Measurements from ENCODE around the gene PMS1.
"Not testable (repeated sequence)": the region's sequence is repeated elsewhere in the genome, so short reads cannot be mapped to it uniquely, and the experiment has no call there.

Gene PMS1

DNA sequence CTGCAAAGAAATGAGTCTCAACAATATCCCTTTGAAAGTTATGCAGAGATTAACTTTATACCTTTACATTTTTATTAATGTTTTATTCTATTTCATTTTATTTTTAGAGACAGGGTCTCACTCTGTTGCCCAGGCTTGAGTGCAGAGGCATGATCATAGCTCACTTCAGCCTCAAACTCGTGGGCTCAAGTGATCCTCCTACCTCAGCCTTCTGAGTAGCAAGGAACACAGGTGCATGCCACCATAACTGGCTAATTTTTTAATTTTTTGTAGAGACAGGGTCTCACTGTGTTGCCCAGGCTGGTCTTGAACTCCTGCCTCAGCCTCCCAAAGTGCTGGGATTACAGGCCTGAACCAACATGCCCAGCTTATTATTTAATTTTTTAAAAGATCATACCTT, 50.4 kb downstream of the PMS1 start:
- H3K27ac Mint-ChIP-seq: peak overlapping the region; percentile 14
- peaks cover 13% of the 10 kb centered on the region for H3K4me1 Mint-ChIP-seq
- not testable (repeated sequence) for ATAC-seq, H3K27me3 Mint-ChIP-seq, H3K9me3 Mint-ChIP-seq, H3K4me3 Mint-ChIP-seq
- H3K36me3 Mint-ChIP-seq: peaks cover 45% of the 10 kb centered on the region

DNA sequence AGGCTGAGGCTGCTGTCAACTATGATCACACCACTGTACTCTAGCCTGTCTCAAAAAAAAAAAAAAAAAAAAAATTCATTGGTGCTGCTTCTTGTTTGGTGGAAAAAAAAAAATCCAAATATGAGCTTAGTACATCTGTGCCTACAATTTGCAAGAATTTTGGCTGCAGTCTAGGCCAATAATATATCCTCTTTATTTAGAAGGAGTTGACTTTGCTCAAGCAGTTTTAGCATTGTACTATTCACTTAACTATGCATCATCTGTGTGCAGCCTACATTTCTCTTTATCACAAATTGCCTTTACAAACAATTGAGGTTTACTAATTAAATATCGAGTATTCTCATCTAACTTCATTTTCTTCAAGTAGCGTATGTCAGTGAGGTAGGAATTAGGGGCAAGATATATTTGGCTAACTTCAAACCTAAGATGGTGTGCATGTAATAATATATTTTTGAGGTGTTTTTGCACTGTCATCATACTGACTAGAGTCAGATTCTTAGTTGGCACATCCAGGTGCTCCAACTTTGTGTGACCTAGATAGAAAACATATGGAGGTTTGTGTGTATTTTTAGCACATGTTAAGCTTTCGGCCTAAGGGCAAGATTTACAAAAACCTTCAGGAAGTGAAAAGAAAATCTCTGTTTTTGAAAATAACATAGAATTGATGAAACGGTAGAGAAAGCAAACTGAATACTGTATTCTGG, 51.8 kb downstream of the PMS1 start:
- Mint-ChIP-seq H3K9me3 (no peaks in the 10 kb centered on the region), H3K4me3 (no peak overlapping the region), H3K27ac (no peak overlapping the region), H3K4me1 (peaks cover 13% of the 10 kb centered on the region), H3K36me3 (peaks cover 34% of the 10 kb centered on the region), H3K27me3 (no peaks in the 10 kb centered on the region)
- no peak for ATAC-seq

DNA sequence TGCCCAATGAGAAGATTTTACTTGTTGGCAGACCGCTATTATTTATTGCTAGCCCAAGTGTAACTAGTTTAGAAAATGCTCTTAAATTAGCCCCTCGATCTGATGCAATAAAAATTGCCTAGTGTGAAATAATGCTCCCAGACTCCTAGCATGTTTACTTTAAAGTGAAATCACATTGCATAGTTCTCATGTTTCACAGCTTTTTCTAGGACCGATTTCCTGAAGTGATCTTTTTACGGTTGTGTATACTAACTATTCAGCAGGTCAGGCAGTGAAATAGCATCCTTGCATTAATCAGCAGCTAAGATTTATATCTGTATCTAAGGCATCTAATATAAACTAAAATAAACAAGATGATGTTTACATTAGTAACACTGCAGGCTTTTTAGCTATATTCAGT, 52.4 kb downstream of the PMS1 start:
- no peak overlapping the region for H3K27ac Mint-ChIP-seq
- ATAC-seq: no peak
- H3K4me3 Mint-ChIP-seq: no peak overlapping the region
- no peaks in the 10 kb centered on the region for H3K27me3 Mint-ChIP-seq
- peaks cover 32% of the 10 kb centered on the region for H3K36me3 Mint-ChIP-seq
- no peaks in the 10 kb centered on the region for H3K9me3 Mint-ChIP-seq
- H3K4me1 Mint-ChIP-seq: peaks cover 13% of the 10 kb centered on the region

DNA sequence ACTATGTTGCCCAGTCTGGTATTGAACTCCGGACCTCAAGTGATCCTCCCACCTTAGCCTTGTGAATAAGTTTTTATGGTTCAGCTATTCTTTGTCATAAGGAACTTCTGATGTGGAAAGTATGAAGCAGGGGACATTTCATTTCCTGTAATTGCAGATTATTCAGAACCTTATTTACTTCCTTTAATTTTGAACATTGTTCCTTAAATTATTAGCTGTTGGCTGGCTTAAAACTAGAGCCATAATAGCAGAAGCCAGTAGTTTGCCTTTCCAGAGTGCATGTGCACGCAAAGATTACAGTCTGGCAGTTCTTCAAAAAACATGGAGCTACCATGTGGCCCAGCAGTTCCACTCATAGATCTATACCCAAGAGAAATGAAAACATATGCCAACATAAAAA, 53.1 kb downstream of the PMS1 start:
- Mint-ChIP-seq H3K27me3 (no peaks in the 10 kb centered on the region), H3K27ac (no peak overlapping the region)

DNA sequence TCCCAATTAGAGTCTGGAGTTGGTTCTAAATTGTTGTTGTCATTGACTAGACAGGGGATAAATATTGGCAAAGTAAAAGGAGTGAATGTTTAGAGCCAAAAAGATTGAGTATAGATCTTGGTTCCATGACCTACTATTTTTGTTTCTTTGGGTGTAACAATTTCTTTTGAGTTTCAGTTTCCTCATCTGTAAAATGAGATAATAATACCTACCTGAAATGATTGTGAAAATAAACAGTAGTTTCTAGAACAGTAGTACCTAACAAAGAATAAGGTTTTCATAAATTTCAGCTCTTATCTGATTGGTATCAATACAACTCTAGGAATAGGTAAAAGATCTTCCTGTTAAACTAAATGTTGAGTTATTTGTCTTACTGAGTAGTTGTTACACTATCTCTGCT, 56.8 kb downstream of the PMS1 start:
- ATAC-seq: no peak
- H3K27ac Mint-ChIP-seq: no peak overlapping the region
- H3K4me3 Mint-ChIP-seq: no peak overlapping the region
- peaks cover 5% of the 10 kb centered on the region for H3K4me1 Mint-ChIP-seq
- no peaks in the 10 kb centered on the region for H3K27me3 Mint-ChIP-seq
- no peaks in the 10 kb centered on the region for H3K9me3 Mint-ChIP-seq
- H3K36me3 Mint-ChIP-seq: peaks cover 45% of the 10 kb centered on the region

More for the DNA sequence above, 53.1 kb downstream of the PMS1 start:
- Mint-ChIP-seq H3K4me3 (no peak overlapping the region), H3K36me3 (peaks cover 32% of the 10 kb centered on the region), H3K4me1 (peaks cover 13% of the 10 kb centered on the region), H3K9me3 (no peaks in the 10 kb centered on the region)
- ATAC-seq: no peak

DNA sequence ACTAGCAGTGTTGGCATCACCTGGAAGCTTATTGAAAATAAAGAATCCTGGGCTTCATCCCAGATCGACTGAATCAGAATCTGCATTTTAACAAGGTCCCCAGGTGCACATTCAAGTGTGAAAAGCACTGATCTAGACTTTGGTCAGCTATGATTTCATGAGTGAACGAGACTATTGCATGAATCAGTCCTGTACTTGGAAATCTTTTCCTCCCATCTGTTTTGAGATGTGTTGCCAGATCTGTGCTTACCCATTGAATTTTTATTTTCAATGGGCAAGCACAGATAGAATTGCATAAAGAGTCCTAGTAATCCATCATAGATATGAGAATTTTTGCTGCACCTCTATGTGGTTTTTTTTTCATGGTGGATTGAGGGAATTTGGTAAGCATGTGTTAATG, 64.0 kb downstream of the PMS1 start:
- H3K36me3 Mint-ChIP-seq: peaks cover 64% of the 10 kb centered on the region
- no peaks in the 10 kb centered on the region for H3K4me1 Mint-ChIP-seq
- no peak for ATAC-seq
- H3K9me3 Mint-ChIP-seq: no peaks in the 10 kb centered on the region
- H3K27me3 Mint-ChIP-seq: no peaks in the 10 kb centered on the region
- no peak overlapping the region for H3K4me3 Mint-ChIP-seq
- H3K27ac Mint-ChIP-seq: no peak overlapping the region

DNA sequence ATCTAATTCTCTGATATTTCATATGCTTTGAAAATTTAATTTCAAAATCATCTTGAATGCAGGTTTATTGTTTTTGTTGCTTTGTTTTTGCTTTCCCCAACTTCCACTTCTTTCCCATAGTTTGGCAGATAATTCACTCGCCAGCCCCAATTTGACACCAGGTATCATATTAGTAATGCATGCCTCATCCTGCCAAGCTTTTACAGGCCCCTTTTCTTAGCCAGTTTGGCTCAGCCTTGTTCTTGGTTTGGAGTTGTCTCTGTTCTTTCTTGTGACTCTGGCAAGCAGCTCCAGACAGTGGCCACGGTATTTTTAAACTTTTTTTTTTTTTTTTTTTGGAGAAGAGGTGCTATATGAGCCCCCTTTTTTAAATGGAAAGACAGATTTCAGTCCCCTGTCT, 65.3 kb downstream of the PMS1 start:
- no peaks in the 10 kb centered on the region for H3K9me3 Mint-ChIP-seq
- H3K36me3 Mint-ChIP-seq: peaks cover 65% of the 10 kb centered on the region
- no peaks in the 10 kb centered on the region for H3K4me1 Mint-ChIP-seq
- H3K4me3 Mint-ChIP-seq: no peak overlapping the region
- no peak overlapping the region for H3K27ac Mint-ChIP-seq
- H3K27me3 Mint-ChIP-seq: no peaks in the 10 kb centered on the region
- ATAC-seq: no peak

DNA sequence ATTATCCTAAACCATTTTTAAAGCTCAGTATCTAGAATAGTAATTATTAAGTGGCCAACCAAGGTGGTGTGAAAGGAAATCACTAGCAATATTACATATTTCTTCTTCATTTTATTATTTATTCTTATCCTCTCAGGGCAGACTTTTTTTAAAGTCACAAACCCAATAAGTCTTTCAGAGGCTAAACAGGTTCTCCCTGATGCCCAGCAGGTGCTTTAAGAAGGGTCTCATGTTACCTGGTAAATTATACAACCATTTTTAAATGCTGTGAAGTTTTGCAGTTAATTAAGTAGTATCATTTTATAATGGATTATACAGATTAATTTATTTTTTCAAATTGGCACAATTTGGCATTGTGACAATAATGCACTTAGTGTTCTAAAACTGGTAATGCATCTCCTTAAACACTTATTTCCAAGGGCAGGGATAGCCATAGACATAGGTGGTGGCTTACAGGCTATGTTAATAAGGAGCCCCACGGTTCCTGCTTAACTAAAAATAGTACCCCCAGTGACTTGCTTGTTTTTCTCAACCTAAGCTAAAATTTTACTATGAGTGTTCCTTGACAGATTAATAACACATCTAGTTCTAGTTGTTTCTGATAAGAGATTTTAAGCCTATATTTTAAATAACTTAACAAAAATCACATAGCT, 67.0 kb downstream of the PMS1 start:
- no peaks in the 10 kb centered on the region for H3K4me1 Mint-ChIP-seq
- H3K27me3 Mint-ChIP-seq: no peaks in the 10 kb centered on the region
- no peaks in the 10 kb centered on the region for H3K9me3 Mint-ChIP-seq
- no peak for ATAC-seq
- no peak overlapping the region for H3K4me3 Mint-ChIP-seq
- no peak overlapping the region for H3K27ac Mint-ChIP-seq
- peaks cover 61% of the 10 kb centered on the region for H3K36me3 Mint-ChIP-seq

DNA sequence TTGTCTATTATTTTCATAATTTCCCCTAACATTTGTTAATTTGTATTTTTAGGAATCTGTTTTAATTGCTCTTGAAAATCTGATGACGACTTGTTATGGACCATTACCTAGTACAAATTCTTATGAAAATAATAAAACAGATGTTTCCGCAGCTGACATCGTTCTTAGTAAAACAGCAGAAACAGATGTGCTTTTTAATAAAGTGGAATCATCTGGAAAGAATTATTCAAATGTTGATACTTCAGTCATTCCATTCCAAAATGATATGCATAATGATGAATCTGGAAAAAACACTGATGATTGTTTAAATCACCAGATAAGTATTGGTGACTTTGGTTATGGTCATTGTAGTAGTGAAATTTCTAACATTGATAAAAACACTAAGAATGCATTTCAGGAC, 69.9 kb downstream of the PMS1 start:
- ATAC-seq: no peak
- Mint-ChIP-seq H3K27me3 (no peaks in the 10 kb centered on the region), H3K36me3 (peaks cover 54% of the 10 kb centered on the region), H3K4me1 (no peaks in the 10 kb centered on the region), H3K27ac (no peak overlapping the region), H3K9me3 (no peaks in the 10 kb centered on the region), H3K4me3 (no peak overlapping the region)

DNA sequence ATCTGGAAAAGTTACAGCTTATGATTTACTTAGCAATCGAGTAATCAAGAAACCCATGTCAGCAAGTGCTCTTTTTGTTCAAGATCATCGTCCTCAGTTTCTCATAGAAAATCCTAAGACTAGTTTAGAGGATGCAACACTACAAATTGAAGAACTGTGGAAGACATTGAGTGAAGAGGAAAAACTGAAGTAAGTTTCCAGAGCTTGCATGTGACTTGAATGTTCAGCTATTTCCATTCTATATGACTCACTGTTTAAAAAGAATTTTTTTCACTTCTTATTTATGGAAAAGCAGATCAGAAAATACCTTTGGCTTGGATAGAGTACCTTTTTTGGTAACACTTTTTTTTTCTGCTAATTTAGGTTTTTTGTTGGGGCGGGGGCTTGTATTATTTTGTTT, 70.7 kb downstream of the PMS1 start:
- H3K27me3 Mint-ChIP-seq: no peaks in the 10 kb centered on the region
- no peak overlapping the region for H3K4me3 Mint-ChIP-seq
- ATAC-seq: no peak
- no peak overlapping the region for H3K27ac Mint-ChIP-seq
- no peaks in the 10 kb centered on the region for H3K9me3 Mint-ChIP-seq
- no peaks in the 10 kb centered on the region for H3K4me1 Mint-ChIP-seq
- H3K36me3 Mint-ChIP-seq: peaks cover 48% of the 10 kb centered on the region

DNA sequence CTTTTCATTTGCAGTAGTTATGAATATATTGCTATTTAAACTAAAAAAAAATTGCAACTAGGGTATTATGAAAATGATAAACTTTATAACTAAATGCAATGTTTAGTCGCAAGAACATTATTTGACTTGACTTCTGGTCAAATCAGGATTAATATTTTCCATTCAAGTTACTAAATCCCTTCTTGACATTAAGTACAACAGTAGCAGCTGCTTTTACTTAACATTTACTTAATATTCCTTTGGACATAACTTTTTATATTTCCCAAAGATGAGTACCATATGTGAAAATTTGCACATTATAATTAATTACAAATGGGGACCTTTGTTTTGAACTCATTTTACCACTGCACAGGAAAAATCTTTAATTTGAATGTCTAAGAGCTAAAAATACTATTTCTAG, 74.0 kb downstream of the PMS1 start:
- Mint-ChIP-seq H3K27me3 (no peaks in the 10 kb centered on the region), H3K4me1 (no peaks in the 10 kb centered on the region), H3K4me3 (no peak overlapping the region), H3K27ac (no peak overlapping the region), H3K9me3 (no peaks in the 10 kb centered on the region), H3K36me3 (peaks cover 61% of the 10 kb centered on the region)
- ATAC-seq: no peak

DNA sequence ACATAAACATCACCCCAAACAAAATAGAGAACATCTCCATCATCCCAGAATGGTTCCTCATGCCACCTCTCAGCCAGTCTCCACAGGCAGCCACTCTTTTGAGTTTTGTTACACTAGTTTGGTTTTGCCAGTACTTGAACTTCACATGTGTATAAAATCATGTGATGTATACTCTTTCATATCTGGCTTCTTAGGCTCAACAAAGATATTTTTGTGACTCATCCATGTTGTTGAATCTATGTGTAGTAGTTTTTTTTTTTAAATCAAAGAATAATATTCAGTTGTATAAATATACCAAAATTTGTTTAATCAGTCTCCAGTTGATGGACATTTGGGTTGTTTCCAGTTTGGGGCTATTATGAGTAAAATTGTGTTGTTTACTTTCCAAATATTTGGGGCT, 75.9 kb downstream of the PMS1 start:
- no peak overlapping the region for H3K4me3 Mint-ChIP-seq
- H3K27ac Mint-ChIP-seq: no peak overlapping the region
- no peaks in the 10 kb centered on the region for H3K9me3 Mint-ChIP-seq
- H3K36me3 Mint-ChIP-seq: peaks cover 53% of the 10 kb centered on the region
- no peaks in the 10 kb centered on the region for H3K27me3 Mint-ChIP-seq
- no peak for ATAC-seq
- H3K4me1 Mint-ChIP-seq: no peaks in the 10 kb centered on the region

DNA sequence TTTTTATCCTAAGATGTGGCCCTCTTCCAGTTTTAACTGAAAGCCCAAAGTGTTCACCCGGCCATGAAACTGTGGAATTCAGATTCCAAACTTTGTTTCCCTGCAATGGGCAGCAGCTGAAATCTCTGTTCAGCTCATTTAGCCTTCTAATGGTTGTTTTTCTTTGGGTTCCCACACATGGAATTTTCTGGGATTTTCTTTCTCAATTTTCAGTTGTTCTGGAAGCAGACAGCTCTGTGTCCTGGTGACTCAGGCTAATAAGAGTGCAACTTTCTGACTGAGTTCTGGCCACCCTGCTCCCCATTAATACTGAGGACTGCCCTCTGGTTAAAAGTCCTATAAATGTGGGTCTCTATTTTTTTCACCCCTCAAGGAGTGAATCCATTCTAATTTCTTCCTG, 78.5 kb downstream of the PMS1 start:
- Mint-ChIP-seq H3K27ac (no peak overlapping the region), H3K36me3 (peaks cover 44% of the 10 kb centered on the region), H3K4me1 (no peaks in the 10 kb centered on the region), H3K4me3 (no peak overlapping the region), H3K9me3 (no peaks in the 10 kb centered on the region), H3K27me3 (no peaks in the 10 kb centered on the region)
- ATAC-seq: no peak

DNA sequence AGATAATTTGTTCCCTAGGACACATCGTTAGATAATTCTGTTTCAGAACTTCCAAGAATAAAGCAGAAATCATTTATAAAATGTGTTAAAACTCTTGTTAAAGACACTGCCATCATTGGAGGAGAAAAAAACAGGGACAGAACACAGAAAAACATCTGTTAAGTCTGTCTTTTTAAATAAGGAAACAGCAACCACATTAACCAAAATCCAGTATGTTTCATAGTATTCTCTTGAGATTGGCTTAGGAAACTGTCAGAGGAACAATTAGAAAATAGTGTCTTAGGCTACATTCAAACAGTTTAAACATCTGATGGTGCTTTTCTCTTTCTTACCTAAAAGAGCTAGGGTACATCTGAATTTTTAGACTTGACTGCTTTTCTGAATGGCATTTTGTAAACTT, 81.6 kb downstream of the PMS1 start:
- Mint-ChIP-seq H3K36me3 (peaks cover 37% of the 10 kb centered on the region), H3K4me3 (no peak overlapping the region), H3K4me1 (no peaks in the 10 kb centered on the region), H3K27me3 (no peaks in the 10 kb centered on the region), H3K27ac (no peak overlapping the region), H3K9me3 (no peaks in the 10 kb centered on the region)
- ATAC-seq: no peak

DNA sequence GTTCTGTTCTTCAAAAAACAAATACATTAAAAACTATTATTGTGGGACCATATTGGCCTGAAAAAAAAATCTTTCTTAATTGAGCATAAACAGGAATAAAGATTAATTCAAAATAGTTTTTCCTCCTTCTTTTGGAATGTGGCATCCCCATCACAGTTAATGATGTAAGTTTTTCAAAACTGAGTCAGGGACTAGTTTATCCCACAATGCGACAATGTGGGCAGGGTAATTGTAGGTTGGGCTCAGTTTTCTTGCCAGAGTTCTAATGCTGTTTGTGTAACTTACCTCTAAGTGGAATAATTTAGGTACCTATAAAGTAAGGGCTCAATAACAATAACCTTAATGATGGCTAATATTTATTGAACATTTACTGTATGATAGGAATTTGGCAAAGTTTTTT, 82.0 kb downstream of the PMS1 start:
- Mint-ChIP-seq H3K9me3 (no peaks in the 10 kb centered on the region), H3K27me3 (no peaks in the 10 kb centered on the region), H3K4me3 (no peak overlapping the region), H3K27ac (no peak overlapping the region), H3K36me3 (peaks cover 38% of the 10 kb centered on the region), H3K4me1 (no peaks in the 10 kb centered on the region)
- ATAC-seq: no peak

DNA sequence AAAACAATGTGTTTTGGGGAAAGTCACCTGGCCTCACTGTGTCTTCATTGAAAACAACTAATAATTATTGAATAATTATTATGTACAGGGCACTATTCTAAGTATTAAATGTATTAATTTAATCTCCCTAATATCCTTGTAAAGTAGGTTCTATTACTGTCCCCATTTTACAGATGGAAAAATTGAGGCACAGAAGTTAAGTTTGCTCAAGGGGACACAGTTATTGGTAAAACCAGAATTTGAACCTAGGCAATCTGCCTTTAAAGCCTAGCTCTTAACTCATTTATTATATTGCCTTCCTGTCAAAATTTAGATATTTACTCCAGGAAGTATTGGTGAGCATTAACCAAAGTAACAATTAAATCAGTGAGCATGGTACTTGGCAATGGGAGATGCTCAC, 84.6 kb downstream of the PMS1 start:
- no peak for ATAC-seq
- Mint-ChIP-seq H3K9me3 (no peaks in the 10 kb centered on the region), H3K27me3 (no peaks in the 10 kb centered on the region), H3K4me1 (no peaks in the 10 kb centered on the region), H3K27ac (no peak overlapping the region), H3K36me3 (peaks cover 19% of the 10 kb centered on the region), H3K4me3 (no peak overlapping the region)
